Measurements from ENCODE around the gene ASTN2.
"Not testable (repeated sequence)": the region's sequence is repeated elsewhere in the genome, so short reads cannot be mapped to it uniquely, and the experiment has no call there.

The ASTN2 gene

DNA sequence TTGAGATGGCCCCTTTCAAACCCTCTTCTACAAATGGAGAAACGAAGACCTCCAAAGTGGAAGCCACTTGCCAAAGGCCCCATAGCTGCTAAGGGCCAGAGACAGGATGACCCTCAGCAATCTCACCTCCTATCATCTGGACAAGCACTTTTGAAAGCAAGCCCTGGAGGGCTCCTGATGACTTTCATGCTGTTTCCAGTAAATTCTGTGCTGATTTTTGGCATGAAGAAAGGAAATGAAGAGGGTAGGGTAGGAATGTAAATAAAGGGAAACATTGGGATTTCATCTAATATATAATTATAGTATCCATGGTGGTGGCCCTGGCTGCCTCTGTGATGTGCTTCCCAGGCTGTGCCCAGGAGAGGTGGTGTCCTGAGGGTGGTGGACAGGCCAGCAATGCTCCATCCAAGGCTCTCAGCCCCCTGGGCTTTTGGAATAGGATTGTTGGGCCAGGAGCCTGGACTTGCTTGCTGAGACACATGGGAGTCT is 935.8 kb downstream of the ASTN2 start:
- no peak for DNase-seq (ENCODE audit: low read depth)

DNA sequence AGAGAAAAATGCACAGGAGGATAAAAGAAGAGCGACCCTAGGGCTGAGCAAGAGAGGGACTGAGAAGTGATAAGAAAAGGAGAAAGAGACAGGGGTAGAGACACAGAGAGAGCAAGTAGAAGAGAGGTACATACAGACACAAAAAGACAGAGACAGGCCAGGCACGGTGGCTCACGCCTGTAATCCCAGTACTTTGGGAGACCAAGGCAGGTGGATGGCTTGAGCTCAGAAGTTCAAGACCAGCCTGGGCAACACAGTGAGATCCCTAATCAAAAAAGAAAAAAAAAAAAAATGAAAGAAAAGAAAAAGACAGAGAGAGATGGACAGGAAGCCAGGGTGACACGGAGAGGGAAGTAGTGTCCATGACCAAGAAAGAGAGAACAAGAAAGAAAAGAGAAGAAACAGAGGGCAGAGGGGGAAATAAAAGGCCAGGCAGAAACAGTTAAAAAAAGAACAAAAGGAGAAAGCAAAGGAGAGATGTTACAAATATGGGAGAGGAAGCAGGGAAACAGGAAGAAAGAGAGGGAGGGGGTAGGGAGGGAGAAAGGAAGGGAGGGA is 937.2 kb downstream of the ASTN2 start:
- DNase-seq (ENCODE audit: low read depth) = no peak

DNA sequence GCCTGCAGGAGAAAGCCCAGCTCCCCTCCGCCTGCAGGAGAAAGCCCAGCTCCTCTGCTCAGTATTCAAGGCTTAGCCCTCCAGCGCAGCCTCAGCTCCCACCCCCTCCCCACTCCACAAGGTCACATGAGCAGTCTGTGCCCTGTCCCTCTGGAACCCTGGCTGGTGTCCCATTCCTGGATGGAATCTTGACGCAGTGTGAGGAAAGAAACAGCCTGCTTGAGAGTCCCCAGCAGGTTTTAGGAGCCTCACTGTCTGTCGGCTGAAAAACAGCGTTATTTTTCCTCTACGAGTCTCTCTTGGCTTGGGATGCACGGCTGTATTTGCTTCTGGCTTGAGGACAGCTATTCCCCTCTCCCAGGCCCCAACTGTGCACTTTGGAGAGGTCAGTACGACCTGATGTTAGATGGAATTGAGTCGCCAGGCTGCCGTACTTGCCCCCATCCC is 937.9 kb downstream of the ASTN2 start:
- DNase-seq (ENCODE audit: low read depth) = no peak

- no peak for DNase-seq (ENCODE audit: low read depth)
Observed at GRCh38 chr9:116476002-116476401, 938.9 kb downstream of the ASTN2 start.

- no peak for DNase-seq (ENCODE audit: low read depth)
Observed at GRCh38 chr9:116475201-116475600, 939.7 kb downstream of the ASTN2 start.

DNA sequence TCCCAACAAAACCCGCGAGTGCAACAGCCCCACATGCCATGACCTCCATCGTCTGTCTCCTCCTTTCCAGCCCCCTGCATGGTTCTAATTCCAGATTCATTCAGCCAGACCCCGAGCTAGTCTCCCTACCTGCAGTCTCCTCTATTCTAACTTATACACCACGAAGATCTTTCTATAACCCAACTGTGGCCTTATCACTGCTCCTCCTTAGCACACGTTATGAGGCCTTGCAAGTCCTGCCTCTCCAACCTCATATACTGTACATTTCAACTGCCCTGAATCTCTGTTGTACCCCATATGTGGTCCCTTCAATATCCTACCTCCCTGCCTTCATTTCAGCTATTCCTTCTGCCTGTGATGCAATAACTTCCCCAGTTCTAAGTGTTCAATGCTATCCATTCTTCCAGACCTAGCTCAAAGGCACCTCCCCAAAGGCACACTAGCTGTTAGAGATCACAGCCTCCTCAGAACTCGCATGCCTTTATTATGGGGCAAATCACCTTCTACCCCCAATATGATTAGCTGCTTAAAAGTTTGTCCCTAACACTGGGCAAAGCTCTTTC is 942.8 kb downstream of the ASTN2 start:
- no peak for DNase-seq (ENCODE audit: low read depth)

DNA sequence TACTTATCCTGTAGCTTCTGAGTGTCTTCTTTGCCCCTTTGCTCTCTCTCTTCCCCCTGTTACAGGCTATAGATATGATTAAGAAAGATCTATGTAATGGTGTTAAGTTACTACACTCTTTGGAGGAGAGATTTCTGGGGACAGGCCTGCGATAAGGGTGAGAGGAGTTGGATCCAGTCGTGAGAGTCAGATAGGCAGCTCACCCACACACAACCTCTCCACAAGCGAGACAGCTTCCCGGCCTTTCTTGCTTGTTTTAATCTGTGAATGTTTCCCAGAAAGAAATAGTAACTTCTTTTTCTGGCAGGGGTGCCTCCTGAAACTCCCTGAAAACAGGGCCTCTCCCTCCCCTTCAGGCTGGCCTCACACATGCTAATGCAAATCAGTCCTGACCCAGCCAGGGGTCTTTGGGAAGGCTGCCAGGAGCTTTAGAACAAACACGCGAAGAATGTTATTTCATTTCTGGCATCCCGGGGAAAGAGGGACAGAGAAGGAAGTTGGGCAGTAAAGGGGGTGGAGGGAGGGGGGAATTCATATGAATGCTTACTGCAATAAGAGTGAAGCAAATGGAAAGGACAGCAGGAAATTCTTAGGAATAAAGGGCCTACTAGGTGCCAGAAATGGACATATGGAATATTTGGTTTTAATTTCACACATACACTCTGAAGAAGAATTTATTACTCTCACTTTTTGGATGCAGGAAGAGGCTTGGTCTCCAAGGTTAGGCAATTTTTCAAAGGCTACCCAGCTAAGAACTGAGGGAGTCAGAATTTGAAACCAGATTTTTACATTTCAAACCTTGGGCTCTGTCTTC is 943.6 kb downstream of the ASTN2 start:
- DNase-seq (ENCODE audit: low read depth) = no peak

GRCh38 chr9:116468793-116469527 is 945.9 kb downstream of the ASTN2 start:
- no peak for DNase-seq (ENCODE audit: low read depth)

DNA sequence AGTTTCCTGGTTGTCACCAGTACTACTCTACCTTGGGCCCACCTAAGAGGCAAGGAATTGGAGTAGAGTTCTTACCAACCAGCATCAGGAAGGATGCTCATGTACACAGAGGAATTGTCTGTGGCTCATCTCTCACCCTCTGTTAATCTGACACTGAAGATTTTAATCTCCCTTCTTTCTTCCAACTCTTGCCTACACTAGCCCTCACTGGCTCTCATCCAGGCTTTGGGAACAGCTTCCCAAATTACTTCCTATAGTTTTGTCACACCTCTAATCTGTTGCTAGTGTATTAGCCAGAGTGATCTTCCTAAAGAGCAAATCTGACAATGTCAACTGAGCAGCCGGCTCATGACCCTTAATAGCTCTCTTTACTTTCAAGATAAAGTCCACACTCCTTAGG is 946.5 kb downstream of the ASTN2 start:
- no peak for DNase-seq (ENCODE audit: low read depth)

GRCh38 chr9:116467740-116468351 is 947.0 kb downstream of the ASTN2 start:
- no peak for DNase-seq (ENCODE audit: low read depth)

GRCh38 chr9:116466271-116467235 is 948.3 kb downstream of the ASTN2 start:
- no peak for DNase-seq (ENCODE audit: low read depth)

GRCh38 chr9:116465576-116466270 is 949.1 kb downstream of the ASTN2 start:
- DNase-seq (ENCODE audit: low read depth) = no peak

- DNase-seq (ENCODE audit: low read depth) = no peak
Observed at GRCh38 chr9:116464987-116465571, 949.8 kb downstream of the ASTN2 start.

GRCh38 chr9:116464423-116464822 is 950.4 kb downstream of the ASTN2 start:
- no peak for DNase-seq (ENCODE audit: low read depth)

GRCh38 chr9:116461632-116462031 is 953.2 kb downstream of the ASTN2 start:
- DNase-seq (ENCODE audit: low read depth) = no peak

DNA sequence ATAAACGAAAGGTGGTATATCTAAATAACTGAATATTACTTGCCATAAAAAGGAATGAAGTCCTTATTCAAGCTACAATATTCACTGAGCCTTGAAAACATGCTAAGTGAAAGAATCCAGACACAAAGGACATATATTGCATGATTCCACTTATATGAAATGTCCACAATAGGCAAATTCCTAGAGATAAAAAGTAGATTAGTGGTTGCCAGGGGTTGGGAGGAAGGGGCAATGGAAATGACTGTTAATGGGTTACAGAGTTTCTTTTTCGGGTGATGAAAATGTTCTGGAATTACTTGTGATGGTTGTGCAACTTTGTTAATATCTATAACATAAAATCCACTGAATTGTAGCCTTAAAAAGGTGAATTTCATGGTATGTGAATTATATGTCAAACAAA is 954.8 kb downstream of the ASTN2 start:
- no peak for DNase-seq (ENCODE audit: low read depth)

DNA sequence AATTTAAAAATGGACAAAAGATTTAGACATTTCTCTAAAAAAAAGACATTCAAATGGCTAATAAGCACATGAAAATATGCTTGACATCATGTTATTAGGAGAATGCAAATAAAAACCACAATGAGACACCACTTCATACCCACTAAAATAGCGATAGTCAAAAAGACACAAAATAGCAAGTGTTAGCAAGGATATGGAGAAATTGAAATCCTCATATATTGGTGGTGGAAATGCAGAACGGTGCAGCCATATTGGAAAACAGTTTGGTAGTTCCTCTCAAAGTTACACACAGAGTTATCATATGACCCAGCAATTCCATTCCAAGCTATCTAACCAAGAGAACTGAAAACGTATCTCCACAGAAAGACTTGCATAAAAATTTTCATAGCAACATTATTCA is 955.3 kb downstream of the ASTN2 start:
- DNase-seq (ENCODE audit: low read depth) = no peak

DNA sequence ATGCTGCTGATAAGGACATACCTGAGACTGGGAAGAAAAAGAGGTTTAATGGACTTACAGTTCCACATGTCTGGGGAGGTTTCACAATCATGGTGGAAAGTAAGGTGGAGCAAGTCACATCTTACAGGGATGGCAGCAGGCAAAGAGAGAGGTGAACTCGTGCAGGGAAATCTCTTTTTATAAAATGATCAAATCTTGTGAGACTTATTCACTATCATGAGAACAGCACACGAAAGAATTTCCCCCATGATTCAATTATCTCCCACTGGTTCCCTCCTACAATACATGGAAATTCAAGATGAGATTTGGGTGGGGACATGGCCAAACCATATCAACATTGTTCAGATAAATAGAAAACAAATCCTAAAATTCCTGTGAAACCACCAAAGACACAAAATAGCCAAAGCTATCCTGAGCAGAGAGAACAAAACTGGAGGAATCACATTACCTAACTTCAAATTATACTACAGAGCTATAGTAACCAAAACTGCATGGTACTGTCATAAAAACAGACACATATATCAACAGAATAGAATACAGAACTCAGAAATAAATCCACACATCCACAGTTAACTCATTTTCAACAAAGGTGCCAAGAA is 958.3 kb downstream of the ASTN2 start:
- no peak for DNase-seq (ENCODE audit: low read depth)

DNA sequence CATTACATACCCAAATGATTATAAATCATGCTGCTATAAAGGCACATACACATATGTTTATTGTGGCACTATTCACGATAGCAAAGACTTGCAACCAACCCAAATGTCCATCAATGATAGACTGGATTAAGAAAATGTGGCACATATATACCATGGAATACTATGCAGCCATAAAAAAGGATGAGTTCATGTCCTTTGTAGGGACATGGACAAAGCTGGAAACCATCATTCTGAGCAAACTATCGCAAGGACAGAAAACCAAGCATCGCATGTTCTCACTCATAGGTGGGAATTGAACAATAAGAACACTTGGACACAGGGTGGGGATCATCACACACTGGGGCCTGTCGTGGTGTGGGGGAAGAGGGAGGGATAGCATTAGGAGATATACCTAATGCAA is 960.3 kb downstream of the ASTN2 start:
- DNase-seq (ENCODE audit: low read depth) = not testable (repeated sequence)

DNA sequence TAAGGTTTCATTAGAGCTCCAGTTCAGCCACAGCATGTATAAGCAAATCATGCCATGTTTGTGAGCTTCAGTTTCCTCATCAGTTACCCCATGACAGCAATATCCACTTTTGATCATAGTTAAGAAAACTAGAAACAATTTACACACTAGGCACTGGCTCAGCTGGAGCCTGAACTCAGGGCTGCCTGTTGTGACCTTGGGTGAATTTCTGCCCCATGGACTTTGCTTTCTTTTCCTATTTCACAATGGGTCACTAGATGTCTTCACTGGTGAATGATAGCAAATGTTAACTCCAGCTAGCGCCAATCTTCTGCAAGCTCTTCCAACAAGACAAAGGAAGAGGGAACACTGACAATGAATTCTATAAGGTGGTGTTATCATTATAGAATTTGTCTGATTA is 961.1 kb downstream of the ASTN2 start:
- DNase-seq (ENCODE audit: low read depth) = no peak

Measured in stimulated activated CD8-positive, alpha-beta memory T cell treated with anti-CD3 and anti-CD28 coated beads, Interleukin-4, amount 100 ng/mL, for 24 hours (primary cell).